Mesendoderm (in vitro differentiated cells): ENCODE results near the gene ANKS4B.
"Not testable (repeated sequence)": the region's sequence is repeated elsewhere in the genome, so short reads cannot be mapped to it uniquely, and the experiment has no call there.

Experiments
- DNase-seq: peaks from one replicate; pipeline ENCODE4 v3.0.0; 2013
- H2AK5ac ChIP-seq: 2 replicates; pipeline ENCODE4 v1.6.1; 2013; ENCODE audit warnings: low read length, inconsistent platforms
- H2BK120ac ChIP-seq: 2 replicates; pipeline ENCODE4 v1.6.1; 2013; ENCODE audit warnings: low read depth, mild to moderate bottlenecking, low read length, moderate library complexity, mixed read lengths
- H2BK15ac ChIP-seq: replicated peaks from 2 replicates; pipeline ENCODE4 v1.6.1; 2013; ENCODE audit warnings: low read depth, mild to moderate bottlenecking, moderate library complexity
- H2BK5ac ChIP-seq: 2 replicates; pipeline ENCODE4 v1.6.1; 2013; ENCODE audit warnings: low read length, inconsistent platforms
- H3K18ac ChIP-seq: 2 replicates; pipeline ENCODE4 v1.6.1; 2013; ENCODE audit warnings: mild to moderate bottlenecking, low read length, mixed read lengths
- H3K23ac ChIP-seq: one replicate; pipeline ENCODE4 v1.6.1; 2013; ENCODE audit warnings: low read length
- H3K27ac ChIP-seq: 2 replicates; pipeline ENCODE4 v1.5.1; 2013; ENCODE audit warnings: low read depth, mild to moderate bottlenecking, inconsistent platforms, low read length, moderate library complexity
- H3K27me3 ChIP-seq: 2 replicates; pipeline ENCODE4 v1.6.1; 2013; ENCODE audit warnings: low read length, control low read depth, mild to moderate bottlenecking, inconsistent platforms; ENCODE audit not compliant: insufficient read depth, poor library complexity
- H3K36me3 ChIP-seq: 2 replicates; pipeline ENCODE4 v1.6.1; 2013; ENCODE audit warnings: low read length, inconsistent platforms; ENCODE audit not compliant: control insufficient read depth, insufficient read depth
- H3K4ac ChIP-seq: one replicate; pipeline ENCODE4 v1.6.1; 2013; ENCODE audit warnings: low read depth, mild to moderate bottlenecking, low read length, moderate library complexity
- H3K4me1 ChIP-seq: 2 replicates; pipeline ENCODE4 v1.6.1; 2013; ENCODE audit warnings: low read depth, low read length, inconsistent platforms; ENCODE audit not compliant: control insufficient read depth
- H3K4me2 ChIP-seq: 2 replicates; pipeline ENCODE4 v1.6.1; 2013; ENCODE audit warnings: low read length
- H3K4me3 ChIP-seq: 2 replicates; pipeline ENCODE4 v1.5.1; 2013; ENCODE audit warnings: mild to moderate bottlenecking, low read length
- H3K56ac ChIP-seq: one replicate; pipeline ENCODE4 v1.6.1; 2013; ENCODE audit warnings: low read length
- H3K79me1 ChIP-seq: 2 replicates; pipeline ENCODE4 v1.6.1; 2013; ENCODE audit warnings: low read length, inconsistent platforms
- H3K79me2 ChIP-seq: 2 replicates; pipeline ENCODE4 v1.6.1; 2013; ENCODE audit warnings: mild to moderate bottlenecking, low read length; ENCODE audit not compliant: control insufficient read depth, insufficient read depth
- H3K9ac ChIP-seq: 2 replicates; pipeline ENCODE4 v1.6.1; 2013; ENCODE audit warnings: low read length, inconsistent platforms
- H4K5ac ChIP-seq: one replicate; pipeline ENCODE4 v1.6.1; 2013; ENCODE audit warnings: low read length
- H4K8ac ChIP-seq: one replicate; pipeline ENCODE4 v1.6.1; 2013; ENCODE audit warnings: low read depth, mild to moderate bottlenecking, control low read depth, low read length, moderate library complexity
- whole genome bisulfite sequencing: extraction: QIAGEN DNeasy Blood & Tissue Kit; methylation state at CpG from one replicate; pipeline ENCODE4 v1.1.7; 2013; ENCODE audit warnings: low lambda C conversion rate, missing lambda C conversion rate; ENCODE audit not compliant: insufficient coverage; ENCODE audit errors: extremely low coverage; 5-methylcytosine and 5-hydroxymethylcytosine counted together

Gene ANKS4B

DNA sequence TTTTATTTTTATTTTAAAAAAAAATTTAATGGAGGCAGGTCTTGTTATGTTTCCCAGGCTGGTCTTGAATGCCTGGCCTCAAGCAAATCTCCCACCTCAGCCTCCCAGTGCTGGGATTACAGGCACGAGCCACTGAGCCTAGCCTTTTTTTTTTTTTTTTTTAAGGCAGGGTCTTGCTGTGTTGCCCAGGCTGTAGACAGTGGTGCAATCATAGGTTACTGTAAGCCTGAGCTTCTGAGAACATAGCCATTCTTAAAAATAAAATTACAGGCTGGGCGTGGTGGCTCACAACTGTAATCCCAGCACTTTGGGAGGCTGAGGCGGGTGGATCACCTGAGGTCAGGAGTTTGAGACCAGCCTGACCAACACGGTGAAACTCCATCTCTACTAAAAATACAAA lies 14.7 kb downstream of the ANKS4B start:
- H2BK120ac ChIP-seq, H3K23ac ChIP-seq, H3K18ac ChIP-seq, H3K4me1 ChIP-seq, H3K56ac ChIP-seq, H2BK15ac ChIP-seq, H3K27ac ChIP-seq, H3K79me1 ChIP-seq, H3K79me2 ChIP-seq, H3K4ac ChIP-seq, H3K4me2 ChIP-seq, H4K8ac ChIP-seq, H3K9ac ChIP-seq, H3K27me3 ChIP-seq, H2BK5ac ChIP-seq, DNase-seq, H2AK5ac ChIP-seq, H3K4me3 ChIP-seq, H3K36me3 ChIP-seq, H4K5ac ChIP-seq: not testable (repeated sequence)
- WGBS = no CpG with 5 or more reads among the region's 4 CpGs

DNA sequence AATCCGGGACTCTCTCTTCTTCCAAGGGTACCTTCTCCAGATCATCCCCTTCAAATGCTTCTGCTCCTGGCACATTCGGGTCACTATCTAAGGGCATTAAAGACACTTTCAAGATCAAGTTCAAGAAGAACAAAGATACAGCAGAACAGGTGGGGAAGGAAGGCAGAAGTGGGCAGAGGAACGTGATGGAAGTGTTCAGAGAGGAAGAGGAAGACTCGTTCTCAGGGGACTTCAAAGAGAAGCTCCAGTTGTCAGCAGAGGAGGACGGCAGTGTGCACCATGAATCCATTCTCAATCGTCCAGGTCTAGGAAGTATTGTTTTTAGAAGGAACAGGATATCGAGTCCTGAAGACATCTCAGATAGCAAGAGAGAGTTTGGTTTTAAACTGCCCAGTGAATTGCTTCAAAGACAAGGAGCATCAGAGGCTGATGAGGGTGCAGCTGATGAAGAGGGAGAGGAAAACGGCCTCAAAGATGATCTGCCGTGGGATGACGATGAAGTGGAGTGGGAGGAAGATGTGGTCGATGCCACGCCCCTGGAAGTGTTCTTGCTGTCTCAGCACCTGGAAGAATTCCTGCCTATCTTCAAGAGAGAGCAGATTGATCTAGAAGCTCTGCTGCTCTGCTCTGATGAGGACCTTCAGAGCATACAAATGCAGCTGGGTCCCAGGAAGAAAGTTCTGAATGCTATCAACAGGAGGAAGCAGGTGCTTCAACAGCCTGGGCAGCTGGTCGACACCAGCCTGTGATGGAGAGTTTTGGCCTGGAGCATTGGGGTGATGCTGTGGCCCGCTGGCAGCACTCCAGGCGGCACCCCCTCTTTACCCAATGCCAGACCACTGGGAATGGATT lies 16.8 kb downstream of the ANKS4B start:
- Histone ChIP-seq H3K23ac (no peak overlapping the region), H2BK5ac (no peak overlapping the region), H3K79me2 (no peaks in the 10 kb centered on the region), H4K5ac (no peak overlapping the region), H3K27me3 (no peaks in the 10 kb centered on the region), H2AK5ac (no peak overlapping the region), H4K8ac (no peak overlapping the region), H3K18ac (no peak overlapping the region), H3K27ac (no peak overlapping the region), H3K4me2 (no peak overlapping the region), H3K4ac (no peak overlapping the region), H3K36me3 (no peaks in the 10 kb centered on the region), H3K79me1 (no peaks in the 10 kb centered on the region), H3K4me3 (no peak overlapping the region), H3K4me1 (no peaks in the 10 kb centered on the region), H3K9ac (no peak overlapping the region), H2BK15ac (no peak overlapping the region), H2BK120ac (no peak overlapping the region), H3K56ac (no peak overlapping the region)
- DNase-seq = no peak
- no CpG with 5 or more reads among the region's 15 CpGs for WGBS

GRCh38 chr16:21253470-21253869 lies 20.0 kb downstream of the ANKS4B start:
- H4K8ac ChIP-seq = no peak overlapping the region
- H3K4me3 ChIP-seq = no peak overlapping the region
- H3K4me1 ChIP-seq = no peaks in the 10 kb centered on the region
- H2AK5ac ChIP-seq = no peak overlapping the region
- no peak overlapping the region for H2BK120ac ChIP-seq
- H3K79me2 ChIP-seq = no peaks in the 10 kb centered on the region
- H3K9ac ChIP-seq = no peak overlapping the region
- no peak overlapping the region for H4K5ac ChIP-seq
- no peak overlapping the region for H3K27ac ChIP-seq
- no peak overlapping the region for H3K23ac ChIP-seq
- H3K27me3 ChIP-seq = no peaks in the 10 kb centered on the region
- H3K79me1 ChIP-seq = no peaks in the 10 kb centered on the region
- no peak overlapping the region for H3K4me2 ChIP-seq
- no peak overlapping the region for H3K4ac ChIP-seq
- no peak overlapping the region for H2BK15ac ChIP-seq
- no CpG with 5 or more reads among the region's 3 CpGs for WGBS
- H2BK5ac ChIP-seq = no peak overlapping the region
- peak; percentile 11 for DNase-seq
- H3K36me3 ChIP-seq = no peaks in the 10 kb centered on the region
- no peak overlapping the region for H3K56ac ChIP-seq
- H3K18ac ChIP-seq = no peak overlapping the region

- WGBS = no CpG with 5 or more reads among the region's 2 CpGs
- no peak overlapping the region for H3K23ac ChIP-seq
- no peak overlapping the region for H2BK120ac ChIP-seq
- no peak overlapping the region for H3K27ac ChIP-seq
- H2BK15ac ChIP-seq = no peak overlapping the region
- no peaks in the 10 kb centered on the region for H3K79me1 ChIP-seq
- no peak overlapping the region for H3K4ac ChIP-seq
- no peak overlapping the region for H3K56ac ChIP-seq
- H3K4me1 ChIP-seq = no peaks in the 10 kb centered on the region
- no peak overlapping the region for H3K9ac ChIP-seq
- no peak overlapping the region for H3K4me3 ChIP-seq
- H2BK5ac ChIP-seq = no peak overlapping the region
- DNase-seq = no peak
- H4K5ac ChIP-seq = no peak overlapping the region
- no peaks in the 10 kb centered on the region for H3K36me3 ChIP-seq
- no peak overlapping the region for H3K4me2 ChIP-seq
- H2AK5ac ChIP-seq = no peak overlapping the region
- no peaks in the 10 kb centered on the region for H3K27me3 ChIP-seq
- no peak overlapping the region for H4K8ac ChIP-seq
- H3K79me2 ChIP-seq = no peaks in the 10 kb centered on the region
- H3K18ac ChIP-seq = no peak overlapping the region
Observed at GRCh38 chr16:21256636-21257035, 23.1 kb downstream of the ANKS4B start.

GRCh38 chr16:21257284-21257683 lies 23.8 kb downstream of the ANKS4B start:
- no peak overlapping the region for H2AK5ac ChIP-seq
- H3K18ac ChIP-seq = no peak overlapping the region
- H3K4me3 ChIP-seq = no peak overlapping the region
- H3K4ac ChIP-seq = no peak overlapping the region
- no peaks in the 10 kb centered on the region for H3K36me3 ChIP-seq
- no peaks in the 10 kb centered on the region for H3K27me3 ChIP-seq
- H3K27ac ChIP-seq = no peak overlapping the region
- H3K56ac ChIP-seq = no peak overlapping the region
- H3K4me1 ChIP-seq = no peaks in the 10 kb centered on the region
- H2BK15ac ChIP-seq = no peak overlapping the region
- no peaks in the 10 kb centered on the region for H3K79me1 ChIP-seq
- H4K5ac ChIP-seq = no peak overlapping the region
- no peak overlapping the region for H2BK120ac ChIP-seq
- no peak overlapping the region for H3K4me2 ChIP-seq
- no peak overlapping the region for H3K23ac ChIP-seq
- H4K8ac ChIP-seq = no peak overlapping the region
- no CpG with 5 or more reads among the region's 4 CpGs for WGBS
- H3K79me2 ChIP-seq = no peaks in the 10 kb centered on the region
- no peak overlapping the region for H3K9ac ChIP-seq
- no peak for DNase-seq
- no peak overlapping the region for H2BK5ac ChIP-seq
